ENCODE measurements around the gene PSMG4.

DNA sequence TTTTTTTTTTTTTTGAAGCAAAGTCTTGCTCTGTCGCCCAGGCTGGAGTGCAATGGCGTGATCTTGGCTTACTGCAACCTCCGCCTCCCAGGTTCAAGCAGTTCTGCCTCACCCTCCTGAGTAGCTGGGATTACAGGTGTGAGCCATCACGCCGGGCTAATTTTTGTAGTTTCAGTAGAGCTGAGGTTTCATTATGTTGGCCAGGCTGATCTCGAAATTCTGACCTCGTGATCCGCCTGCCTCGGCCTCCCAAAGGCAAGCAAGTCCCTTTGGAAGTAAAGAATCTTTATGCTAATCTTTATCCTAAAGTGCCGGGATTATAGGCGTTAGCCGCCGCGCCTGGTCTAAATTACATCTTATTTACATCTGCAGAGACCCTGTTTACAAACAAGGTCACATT lies 1.5 kb downstream of the PSMG4 start:
- TF ChIP-seq GATA2 (IDR thresholded peaks at IDR 0.05; ENCODE audit: low read depth, low read length) (no peak), GATA3 (IDR thresholded peaks at IDR 0.05; ENCODE audit: low read depth, low read length) (no peak)

Measured in SH-SY5Y (cell line).